NCI-H510A treated with DMSO at 0.1 percent for 48 hours (cell line): ENCODE data around the gene PARP14.
"Not testable (repeated sequence)": the region's sequence is repeated elsewhere in the genome, so short reads cannot be mapped to it uniquely, and the experiment has no call there.

Source experiments
- DNase-seq: peaks from one replicate; lab custom pipeline; 2025; lab: John Stamatoyannopoulos, UW

The PARP14 gene

DNA sequence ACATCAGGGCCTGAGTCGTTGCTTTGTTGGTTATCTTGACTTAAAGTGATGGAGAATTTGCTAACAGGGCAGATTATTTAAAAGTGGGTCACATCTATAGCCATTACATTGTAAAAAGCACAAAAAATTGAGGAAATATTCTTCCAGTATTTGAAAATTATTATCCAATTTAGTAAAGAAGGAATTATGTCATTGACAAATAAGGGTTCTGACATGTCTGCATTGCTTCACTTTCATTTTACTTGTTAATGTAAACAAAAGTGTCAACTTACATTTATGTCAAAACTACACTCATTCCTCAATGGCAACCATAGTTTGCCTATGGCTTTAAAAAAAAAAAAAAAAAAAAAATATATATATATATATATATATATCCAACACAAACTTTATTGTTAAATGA, 3.4 kb upstream of the PARP14 start:
- DNase-seq, result no peak

DNA sequence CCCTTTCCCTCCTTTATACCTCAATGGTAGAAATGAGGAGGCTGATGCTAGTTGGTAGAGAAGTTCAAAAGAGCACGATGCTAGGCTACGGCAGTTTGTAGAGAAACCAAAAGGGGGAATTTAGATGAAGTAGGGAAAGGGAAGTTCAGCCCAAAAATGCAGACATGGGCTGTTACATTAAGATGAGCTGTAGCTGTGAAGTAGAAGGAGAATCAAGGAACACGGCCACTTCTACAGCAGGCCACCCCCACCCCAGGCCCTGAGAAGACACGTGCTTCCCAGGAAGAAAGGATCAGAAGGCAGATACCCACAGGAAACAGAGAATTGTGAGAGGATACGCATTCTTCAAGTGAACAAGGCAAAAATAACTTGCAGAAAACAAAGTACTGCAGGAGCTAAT, 2.1 kb upstream of the PARP14 start:
- no peak for DNase-seq

GRCh38 chr3:122679085-122679881, 1.4 kb upstream of the PARP14 start:
- peak; percentile 43 for DNase-seq

DNA sequence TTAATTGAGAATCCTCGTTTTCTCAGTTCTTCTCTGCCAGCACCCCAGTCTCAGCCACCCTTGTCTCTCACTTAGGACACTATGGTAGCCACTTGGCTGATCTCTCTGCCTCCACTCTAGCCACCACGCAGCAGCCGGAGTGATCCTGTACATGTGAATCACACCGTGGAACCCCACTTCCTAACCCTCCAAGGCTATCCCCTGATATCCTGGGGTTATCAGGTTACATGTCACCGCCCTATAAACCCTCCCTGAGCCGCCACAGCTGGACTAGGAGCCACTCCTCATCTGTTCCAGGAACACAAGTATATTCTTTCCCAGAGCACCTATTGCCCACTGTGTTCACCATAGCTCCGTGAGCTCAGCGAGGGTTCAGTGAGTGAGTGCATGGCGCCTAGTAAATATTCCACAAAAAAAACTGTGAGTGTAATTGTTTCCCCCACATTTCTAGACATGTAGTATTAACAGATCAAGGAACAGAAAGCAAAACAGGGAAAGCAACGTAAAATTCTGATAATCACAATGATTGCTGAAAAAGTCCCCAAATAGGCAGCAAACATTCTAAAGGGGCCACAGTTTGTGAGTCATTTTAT, 661 bp upstream of the PARP14 start:
- peak; percentile 35 for DNase-seq

DNA sequence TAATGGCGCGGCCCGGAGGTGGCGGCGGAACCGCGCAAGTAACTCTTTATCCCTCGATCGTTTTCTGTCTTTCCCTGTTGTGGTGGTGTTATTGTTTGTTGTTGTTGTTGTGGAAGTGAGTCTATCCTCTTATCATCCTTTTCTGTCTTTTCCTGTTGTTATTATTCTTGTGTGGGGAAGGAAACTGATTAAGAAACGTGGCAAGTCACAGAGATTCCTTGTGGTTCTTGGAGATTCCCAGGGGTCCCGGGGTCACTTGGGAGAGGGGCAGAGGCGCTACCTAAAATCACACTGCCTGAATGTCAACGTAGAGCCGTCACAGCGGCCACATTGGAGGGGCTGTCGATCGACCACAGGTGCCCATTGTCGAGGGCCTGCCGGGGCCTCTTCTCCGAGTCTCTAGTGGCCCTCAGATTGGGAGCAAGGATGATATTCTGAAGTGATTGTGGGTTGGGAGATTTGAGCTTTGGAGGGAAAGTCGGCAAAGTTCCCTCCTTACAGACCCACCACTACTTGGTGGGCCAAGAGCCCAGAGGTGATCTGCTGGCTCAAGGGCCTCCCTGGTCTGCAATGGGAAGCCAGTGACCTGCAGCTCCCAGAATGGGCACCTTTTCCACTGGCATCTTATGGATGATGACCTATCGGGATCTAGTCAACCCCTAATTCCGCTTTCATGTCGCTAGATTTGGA, 790 bp downstream of the PARP14 start:
- DNase-seq, result no peak

DNA sequence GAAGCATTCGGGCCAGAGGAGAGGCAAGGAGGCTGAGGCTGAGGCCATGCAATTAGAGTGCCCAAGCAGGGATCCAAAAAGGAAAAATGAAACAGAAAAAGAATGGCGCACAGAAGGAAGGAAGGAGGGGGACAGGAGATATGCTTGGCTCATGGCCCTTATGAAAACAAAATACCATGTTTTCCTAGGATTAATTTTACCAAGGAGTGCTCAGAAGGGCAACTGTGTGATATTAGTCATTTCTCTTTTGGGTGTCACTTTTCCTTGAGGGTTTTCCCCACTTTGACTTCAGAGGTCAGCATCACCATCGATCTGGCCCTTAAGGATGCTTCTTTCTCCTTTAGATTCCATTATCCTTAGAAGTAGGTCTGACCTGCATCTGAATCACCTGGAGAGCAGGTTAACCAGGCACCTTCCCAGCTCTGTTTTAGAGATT, 1.4 kb downstream of the PARP14 start:
- DNase-seq, result no peak

- not testable (repeated sequence) for DNase-seq
Observed at GRCh38 chr3:122682778-122683411, 2.3 kb downstream of the PARP14 start.

- DNase-seq, result no peak
Observed at GRCh38 chr3:122687298-122687697, 6.7 kb downstream of the PARP14 start.

DNA sequence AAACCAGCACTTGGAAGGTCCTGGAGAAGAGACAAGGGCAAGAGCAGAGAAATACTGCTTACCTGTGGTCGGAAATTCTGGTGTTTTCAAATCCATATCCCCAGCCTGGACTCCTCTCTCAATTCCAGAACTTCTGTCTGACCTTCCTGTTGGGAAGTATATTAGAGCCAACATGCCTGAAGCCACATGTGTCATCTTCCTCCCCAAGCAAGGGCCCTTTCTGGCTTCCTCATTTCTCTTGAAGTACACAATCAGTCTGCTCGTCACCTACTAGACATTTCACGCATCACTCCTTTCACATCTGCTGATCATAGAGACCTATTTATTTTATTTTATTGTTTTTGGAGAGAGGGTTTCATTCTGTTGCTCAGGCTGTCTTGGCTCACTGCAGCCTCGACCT, 8.4 kb downstream of the PARP14 start:
- no peak for DNase-seq

DNA sequence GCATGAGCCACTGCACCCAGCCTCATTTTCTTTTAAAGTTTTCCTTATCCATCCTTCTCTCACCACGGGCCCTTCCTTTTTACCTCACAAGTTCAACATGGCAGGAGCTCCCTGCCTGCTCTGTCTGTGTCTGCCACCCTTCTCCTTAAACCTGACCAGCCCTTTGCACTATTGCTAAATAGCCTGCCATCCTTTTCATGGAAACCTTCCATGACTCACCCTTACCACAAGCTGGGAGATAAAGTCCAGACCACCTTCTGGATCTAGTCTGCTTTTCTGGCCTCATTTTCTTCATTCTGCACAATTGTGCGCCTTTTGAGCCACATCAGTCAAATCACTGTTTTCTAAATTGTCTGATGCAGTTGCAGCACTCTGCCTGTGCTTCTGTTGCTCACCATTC, 8.9 kb downstream of the PARP14 start:
- DNase-seq, result no peak

GRCh38 chr3:122690096-122690495, 9.5 kb downstream of the PARP14 start:
- DNase-seq, result no peak

GRCh38 chr3:122691195-122691594, 10.6 kb downstream of the PARP14 start:
- DNase-seq, result no peak

DNA sequence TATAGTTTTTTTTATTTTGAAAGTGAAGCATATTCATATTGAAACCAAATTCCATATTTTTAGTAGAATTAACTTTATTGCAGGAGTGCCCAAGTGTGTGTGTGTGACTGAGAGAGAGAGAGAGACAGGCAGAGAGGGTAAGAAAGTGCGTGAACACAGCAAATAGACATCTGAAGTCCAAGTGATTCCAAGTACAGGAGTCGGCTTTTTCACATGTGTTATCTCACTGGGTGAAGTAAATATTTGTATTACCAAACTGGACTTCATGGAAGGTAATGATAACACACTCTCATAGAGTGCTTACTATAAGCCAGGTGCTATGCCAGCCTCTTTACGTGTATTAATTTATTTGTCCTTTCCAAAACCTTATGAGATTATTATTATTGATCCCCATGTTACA, 12.0 kb downstream of the PARP14 start:
- DNase-seq, result no peak

GRCh38 chr3:122694966-122695365, 14.3 kb downstream of the PARP14 start:
- DNase-seq, result no peak

DNA sequence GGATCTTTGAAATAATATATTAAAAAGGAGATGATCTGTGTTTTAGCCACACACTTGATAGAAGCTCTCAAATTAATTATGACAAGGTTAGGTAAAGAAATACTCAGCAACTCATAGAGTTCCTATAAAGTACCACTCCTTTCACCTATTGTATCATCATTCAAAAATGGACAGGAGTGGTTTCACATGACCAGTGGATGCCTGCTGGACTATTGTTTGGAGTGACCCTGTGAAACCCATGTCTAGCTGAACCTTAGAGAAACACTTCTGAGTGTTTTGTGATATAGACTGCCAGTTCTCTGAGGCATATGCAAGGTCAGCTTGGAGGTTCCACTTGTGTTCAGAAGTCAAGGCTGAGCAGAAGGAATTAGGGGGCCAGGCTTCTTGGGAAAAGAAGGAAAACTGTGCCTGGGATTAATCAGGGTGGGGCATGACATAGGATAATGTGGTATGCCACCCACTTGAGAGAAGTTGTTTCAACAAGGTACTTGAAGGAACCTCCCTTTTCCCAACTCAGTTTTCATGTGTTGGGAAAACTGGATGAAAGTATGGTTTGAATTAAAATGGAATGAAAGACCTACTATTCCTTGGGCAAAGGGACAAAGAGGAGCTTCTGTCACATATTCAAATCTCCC, 15.4 kb downstream of the PARP14 start:
- DNase-seq, result no peak

- no peak for DNase-seq
Observed at GRCh38 chr3:122697952-122698620, 17.4 kb downstream of the PARP14 start.

- DNase-seq, result no peak
Observed at GRCh38 chr3:122700193-122700592, 19.6 kb downstream of the PARP14 start.

DNA sequence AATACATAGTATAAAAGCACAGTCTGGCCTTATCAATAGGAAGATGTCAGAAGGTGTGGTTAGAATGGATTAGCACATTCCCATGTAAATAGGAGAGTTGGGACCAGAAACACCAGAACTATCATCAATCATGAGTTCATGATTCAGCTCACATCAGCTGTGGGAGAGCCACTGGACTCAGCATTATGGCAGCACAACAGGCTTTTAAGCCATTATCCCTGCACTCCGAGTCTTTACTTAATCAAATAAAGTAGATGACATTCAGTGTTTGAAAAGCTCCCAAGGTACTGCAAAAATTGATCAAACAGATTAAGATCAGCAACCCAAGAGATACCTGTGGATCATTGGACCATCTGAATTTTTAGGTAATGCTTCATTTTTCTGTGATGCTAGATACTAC, 24.7 kb downstream of the PARP14 start:
- no peak for DNase-seq

DNA sequence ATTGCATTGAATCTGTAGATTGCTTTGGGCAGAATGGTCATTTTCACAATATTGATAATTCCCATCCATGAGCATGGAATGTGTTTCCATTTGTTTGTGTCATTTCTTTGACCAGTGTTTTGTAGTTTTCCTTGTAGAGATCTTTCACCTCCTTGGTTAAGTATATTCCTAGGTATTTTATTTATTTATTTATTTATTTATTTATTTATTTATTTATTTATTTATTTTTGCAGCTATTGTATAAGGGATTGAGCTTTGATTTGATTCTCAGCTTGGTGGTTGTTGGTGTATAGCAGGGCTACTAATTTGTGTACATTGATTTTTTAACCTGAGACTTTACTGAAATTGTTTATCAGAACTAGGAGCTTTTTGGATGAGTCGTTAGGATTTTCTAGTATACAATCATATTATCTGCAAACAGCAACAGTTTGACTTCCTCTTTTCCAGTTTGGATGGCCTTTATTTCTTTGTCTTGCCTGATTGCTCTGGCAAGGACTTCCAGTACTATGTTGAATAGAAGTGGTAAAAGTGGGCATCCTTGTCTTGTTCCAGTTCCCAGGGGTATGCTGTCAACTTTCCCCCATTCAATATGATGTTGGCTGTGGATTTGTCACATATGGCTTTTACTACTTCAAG, 30.1 kb downstream of the PARP14 start:
- not testable (repeated sequence) for DNase-seq

DNA sequence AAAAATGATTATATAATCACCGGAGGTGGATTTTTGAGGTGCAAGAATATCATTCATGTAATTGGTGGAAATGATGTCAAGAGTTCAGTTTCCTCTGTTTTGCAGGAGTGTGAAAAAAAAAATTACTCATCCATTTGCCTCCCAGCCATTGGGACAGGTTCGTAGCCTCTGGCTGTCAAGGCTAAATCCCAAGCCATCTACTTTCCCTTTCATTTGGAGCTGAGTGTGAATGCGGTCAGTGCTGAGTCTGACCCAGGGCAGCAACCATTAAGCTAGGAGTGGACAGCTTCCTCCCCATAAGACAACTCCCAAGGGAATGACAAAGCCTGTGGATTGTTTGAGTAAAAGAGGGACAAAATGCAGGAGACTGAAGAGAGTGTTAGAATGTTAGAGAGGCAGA, 33.6 kb downstream of the PARP14 start:
- no peak for DNase-seq

GRCh38 chr3:122716667-122717066, 36.0 kb downstream of the PARP14 start:
- no peak for DNase-seq
